Cardiac muscle cell (in vitro differentiated cells and primary cell): ENCODE results near the gene UCKL1. TPM values are rescaled to one million over a fixed set of nuclear protein-coding genes. Genes with fewer than 3 reads are reported as not detected.
A peak's percentile ranks its signal among the peaks of the same experiment; 100 is the strongest.

Experiments used
- DNase-seq, 2 donors: peaks; one replicate each; pipeline versions ENCODE4 v3.0.0 to v3.0.0-alpha.2; 2010 to 2017; ENCODE audit warnings: low read depth in 1 of 2, low spot score in 1 of 2
- H3K27ac ChIP-seq: fragments of 200-600 bp; sonication (generic); 2 replicates; pipeline ENCODE4 v1.5.1; 2016
- H3K27me3 ChIP-seq: fragments of 200-600 bp; sonication (generic); 2 replicates; pipeline ENCODE4 v1.6.0; 2016; ENCODE audit warnings: control low read depth
- H3K36me3 ChIP-seq: fragments of 200-600 bp; sonication (generic); 2 replicates; pipeline ENCODE4 v1.5.1; 2016; ENCODE audit warnings: control low read depth
- H3K4me1 ChIP-seq: fragments of 200-600 bp; sonication (generic); 2 replicates; pipeline ENCODE4 v1.8.1; 2017; ENCODE audit warnings: low read depth, mild to moderate bottlenecking, mixed run types
- H3K4me3 ChIP-seq: fragments of 200-600 bp; sonication (generic); 2 replicates; pipeline ENCODE4 v1.5.1; 2016; ENCODE audit warnings: mild to moderate bottlenecking
- H3K9me3 ChIP-seq: fragments of 200-600 bp; sonication (generic); 2 replicates; pipeline ENCODE4 v1.5.1; 2017; ENCODE audit warnings: low read depth, mild to moderate bottlenecking, control low read depth
- CTCF ChIP-seq: IDR thresholded peaks from 2 replicates; pipeline ENCODE4 v1.5.1; 2012; ENCODE audit warnings: low read depth, mild to moderate bottlenecking, low read length
- polyA plus RNA-seq: library from polyadenylated mRNA; unstranded; fragments of >200 nt; fragmentation: Nextera tagmentation; extraction: Ambion mirVana; gene quantifications from 2 replicates; pipeline ENCODE4 v1.2.1, GENCODE V29; 2016
- total RNA-seq: library from RNA; depleted of rRNA; stranded (reverse); fragments of >200 nt; gene quantifications from 2 replicates; pipeline ENCODE4 v1.2.3, GENCODE V29; 2016

Gene UCKL1
- total and polyA plus RNA-seq, 2 experiments from 2014 or later, result 53.5 to 84.2 TPM

GRCh38 chr20:63969838-63970713, 13.9 kb upstream of the UCKL1 start, which contains the start of gene ZNF512B:
ZNF512B (minus strand) TSS chr20:63969930; CDS start chr20:63967950, 1,980 bp downstream.
- DNase-seq, result peak; percentile 70 to 83
- no peak for TF ChIP-seq CTCF
- peak within 1 kb of the TSS; percentile 75 for H3K27ac ChIP-seq
- H3K4me1 ChIP-seq, result peaks cover 6% of the 10 kb centered on the region
- H3K4me3 ChIP-seq, result peak within 1 kb of the TSS; percentile 84
- no peaks in the 10 kb centered on the region for H3K9me3 ChIP-seq
- no peaks in the 10 kb centered on the region for H3K27me3 ChIP-seq
- peaks cover 4% of the 10 kb centered on the region for H3K36me3 ChIP-seq

- H3K4me1 ChIP-seq, result peaks cover 6% of the 10 kb centered on the region
- peak in 1 of 2 donors; percentile 49 for DNase-seq
- peak overlapping the region; percentile 56 for H3K4me3 ChIP-seq
- no peaks in the 10 kb centered on the region for H3K9me3 ChIP-seq
- H3K27me3 ChIP-seq, result no peaks in the 10 kb centered on the region
- H3K27ac ChIP-seq, result peak overlapping the region; percentile 75
- TF ChIP-seq CTCF, result no peak
- H3K36me3 ChIP-seq, result peaks cover 6% of the 10 kb centered on the region
Measured at GRCh38 chr20:63968928-63969760, 12.9 kb upstream of the UCKL1 start.

- Histone ChIP-seq H3K27ac (peak overlapping the region; percentile 75), H3K4me1 (peaks cover 6% of the 10 kb centered on the region), H3K4me3 (peak overlapping the region; percentile 56), H3K9me3 (no peaks in the 10 kb centered on the region), H3K27me3 (no peaks in the 10 kb centered on the region), H3K36me3 (peaks cover 14% of the 10 kb centered on the region)
- no peak for TF ChIP-seq CTCF
- DNase-seq, result no peak
Measured at GRCh38 chr20:63968136-63968927, 12.1 kb upstream of the UCKL1 start.

DNA sequence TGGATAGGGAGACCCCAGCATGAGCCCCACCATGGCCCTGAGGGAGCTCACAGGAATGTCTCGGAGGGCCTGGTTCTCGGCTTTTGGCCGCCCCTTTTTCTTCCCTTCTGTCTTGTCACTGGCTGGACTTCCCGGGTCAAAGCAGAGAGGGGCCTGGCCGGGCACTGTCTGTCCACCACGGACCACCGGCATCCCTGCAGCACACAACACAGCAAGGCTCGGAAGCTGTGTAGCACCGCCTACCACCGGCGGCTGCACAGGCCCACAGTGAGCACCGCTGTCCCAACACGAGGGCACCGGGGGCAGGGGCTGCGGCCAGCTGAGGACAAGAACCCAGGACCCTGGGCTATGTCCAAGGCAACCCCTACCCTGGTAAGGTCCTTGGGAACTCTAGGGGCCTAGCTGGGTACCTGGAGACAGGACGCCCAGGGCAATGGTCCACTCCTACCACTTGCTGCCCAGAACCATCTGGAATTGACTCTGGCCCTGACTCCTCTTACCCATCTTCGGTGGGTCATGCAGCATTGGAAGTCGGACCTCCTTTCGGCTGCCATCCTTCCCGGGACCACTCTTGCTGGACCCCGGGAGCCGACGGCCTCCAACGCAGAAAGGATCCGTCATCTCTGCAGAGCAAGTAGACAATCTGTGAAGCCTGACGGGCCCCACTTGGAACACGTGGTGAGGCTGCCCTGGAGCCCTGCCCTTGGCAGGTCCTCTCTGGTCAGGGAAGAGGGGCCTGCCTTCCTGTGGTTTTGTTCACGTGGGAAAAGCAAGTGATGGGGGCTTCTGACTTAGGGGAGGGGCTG, 11.3 kb upstream of the UCKL1 start:
- DNase-seq, result no peak
- no peaks in the 10 kb centered on the region for H3K9me3 ChIP-seq
- no peak for TF ChIP-seq CTCF
- no peak overlapping the region for H3K27ac ChIP-seq
- H3K4me3 ChIP-seq, result no peak overlapping the region
- peaks cover 18% of the 10 kb centered on the region for H3K36me3 ChIP-seq
- H3K27me3 ChIP-seq, result no peaks in the 10 kb centered on the region
- H3K4me1 ChIP-seq, result peaks cover 6% of the 10 kb centered on the region
